ENCODE data around the gene ZP1. TPM values are rescaled to one million over a fixed set of nuclear protein-coding genes. Genes with fewer than 3 reads are reported as not detected.

The ZP1 gene
- total RNA-seq, 4 donors from 2014 or later, result not detected

DNA sequence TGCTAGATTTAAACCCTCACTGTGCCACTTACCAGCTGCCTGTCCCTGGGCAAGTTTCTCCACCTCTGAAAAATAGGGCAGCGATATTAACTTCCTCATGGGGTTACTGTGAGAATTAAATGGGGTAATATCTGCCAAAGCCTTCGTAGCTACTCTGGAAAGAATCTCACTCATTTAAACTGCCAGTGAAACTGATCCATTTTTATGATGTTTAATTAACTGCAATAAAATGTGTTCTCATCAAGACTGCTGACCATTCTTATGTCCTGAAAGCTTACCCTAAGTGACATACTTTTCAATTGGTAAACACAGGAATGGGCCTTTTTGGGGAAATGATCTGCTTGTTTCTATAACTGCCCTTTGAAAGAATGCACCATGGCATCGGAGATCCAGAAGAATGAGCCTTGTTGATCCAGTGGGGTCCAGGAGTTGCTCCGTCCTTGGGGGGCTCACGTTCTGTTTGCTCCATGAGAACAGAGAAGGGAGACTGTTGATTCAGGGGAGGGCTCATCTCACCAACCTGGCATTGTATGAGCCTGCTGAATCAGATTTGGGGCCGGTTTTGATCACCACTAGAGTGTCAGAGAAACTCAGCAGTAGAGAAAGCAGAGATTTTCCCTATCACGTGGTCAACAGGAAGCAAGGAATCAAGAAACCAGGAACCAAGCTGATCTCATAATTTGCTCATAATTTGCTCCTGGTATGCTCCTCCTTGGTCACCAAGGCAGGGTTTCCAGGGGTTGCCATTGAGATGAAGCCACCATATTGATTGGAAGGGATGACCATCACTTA is 32.4 kb upstream of the ZP1 start:
- H3K4me3 ChIP-seq, result no peak overlapping the region
- no peak overlapping the region for H3K27ac ChIP-seq
- intact Hi-C loops (cut with DNase I), result loop anchor here (5.0 kb wide), 1 partner anchor 62 kb away; no protein-coding TSS in a partner anchor
- WGBS, 2 donors, result 50 to 59% methylated on average over 5 to 6 of the region's 7 CpGs
- no peak for TF ChIP-seq POLR2A (IDR thresholded peaks at IDR 0.05)
- TF ChIP-seq, protein P1, sequence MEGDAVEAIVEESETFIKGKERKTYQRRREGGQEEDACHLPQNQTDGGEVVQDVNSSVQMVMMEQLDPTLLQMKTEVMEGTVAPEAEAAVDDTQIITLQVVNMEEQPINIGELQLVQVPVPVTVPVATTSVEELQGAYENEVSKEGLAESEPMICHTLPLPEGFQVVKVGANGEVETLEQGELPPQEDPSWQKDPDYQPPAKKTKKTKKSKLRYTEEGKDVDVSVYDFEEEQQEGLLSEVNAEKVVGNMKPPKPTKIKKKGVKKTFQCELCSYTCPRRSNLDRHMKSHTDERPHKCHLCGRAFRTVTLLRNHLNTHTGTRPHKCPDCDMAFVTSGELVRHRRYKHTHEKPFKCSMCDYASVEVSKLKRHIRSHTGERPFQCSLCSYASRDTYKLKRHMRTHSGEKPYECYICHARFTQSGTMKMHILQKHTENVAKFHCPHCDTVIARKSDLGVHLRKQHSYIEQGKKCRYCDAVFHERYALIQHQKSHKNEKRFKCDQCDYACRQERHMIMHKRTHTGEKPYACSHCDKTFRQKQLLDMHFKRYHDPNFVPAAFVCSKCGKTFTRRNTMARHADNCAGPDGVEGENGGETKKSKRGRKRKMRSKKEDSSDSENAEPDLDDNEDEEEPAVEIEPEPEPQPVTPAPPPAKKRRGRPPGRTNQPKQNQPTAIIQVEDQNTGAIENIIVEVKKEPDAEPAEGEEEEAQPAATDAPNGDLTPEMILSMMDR (IDR thresholded peaks at IDR 0.05), result no peak
- no peaks in the 10 kb centered on the region for H3K36me3 ChIP-seq
- H3K27me3 ChIP-seq, result peaks cover 0 to 6% (median 0%) of the 10 kb centered on the region in 4 donors
- no peaks in the 10 kb centered on the region for H3K9me3 ChIP-seq
- peaks cover 0 to 9% (median 0%) of the 10 kb centered on the region in 3 donors for H3K4me1 ChIP-seq
- DNase-seq, result no peak

DNA sequence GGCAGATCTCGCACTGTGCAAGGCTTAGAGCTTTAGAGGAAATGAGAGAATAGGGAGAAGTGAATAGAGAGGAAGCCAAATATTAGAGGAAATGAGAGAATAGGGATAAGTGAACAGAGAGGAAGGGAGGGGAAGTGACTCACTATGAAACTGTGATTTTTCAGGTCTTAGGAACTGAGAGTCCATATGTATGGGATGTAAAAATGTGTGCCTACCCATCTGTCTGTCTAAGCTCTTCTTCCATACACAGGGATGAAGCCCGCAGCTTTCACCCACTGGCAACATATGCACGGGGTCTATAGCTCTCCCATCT is 31.9 kb upstream of the ZP1 start:
- Histone ChIP-seq H3K27me3 (peaks cover 0 to 6% (median 0%) of the 10 kb centered on the region in 4 donors), H3K36me3 (no peaks in the 10 kb centered on the region), H3K4me3 (no peak overlapping the region), H3K4me1 (peaks cover 0 to 15% (median 0%) of the 10 kb centered on the region in 3 donors), H3K27ac (peak overlapping the region in 1 of 4 donors; percentile 7), H3K9me3 (no peaks in the 10 kb centered on the region)
- 61 to 81% methylated on average over 3 of the region's 3 CpGs for WGBS, 2 donors
- TF ChIP-seq POLR2A (IDR thresholded peaks at IDR 0.05), result no peak
- TF ChIP-seq, protein P1 (IDR thresholded peaks at IDR 0.05), result no peak
- no peak for DNase-seq
- intact Hi-C loops (cut with DNase I), result loop anchor here (5.0 kb wide), 1 partner anchor 62 kb away; no protein-coding TSS in a partner anchor

DNA sequence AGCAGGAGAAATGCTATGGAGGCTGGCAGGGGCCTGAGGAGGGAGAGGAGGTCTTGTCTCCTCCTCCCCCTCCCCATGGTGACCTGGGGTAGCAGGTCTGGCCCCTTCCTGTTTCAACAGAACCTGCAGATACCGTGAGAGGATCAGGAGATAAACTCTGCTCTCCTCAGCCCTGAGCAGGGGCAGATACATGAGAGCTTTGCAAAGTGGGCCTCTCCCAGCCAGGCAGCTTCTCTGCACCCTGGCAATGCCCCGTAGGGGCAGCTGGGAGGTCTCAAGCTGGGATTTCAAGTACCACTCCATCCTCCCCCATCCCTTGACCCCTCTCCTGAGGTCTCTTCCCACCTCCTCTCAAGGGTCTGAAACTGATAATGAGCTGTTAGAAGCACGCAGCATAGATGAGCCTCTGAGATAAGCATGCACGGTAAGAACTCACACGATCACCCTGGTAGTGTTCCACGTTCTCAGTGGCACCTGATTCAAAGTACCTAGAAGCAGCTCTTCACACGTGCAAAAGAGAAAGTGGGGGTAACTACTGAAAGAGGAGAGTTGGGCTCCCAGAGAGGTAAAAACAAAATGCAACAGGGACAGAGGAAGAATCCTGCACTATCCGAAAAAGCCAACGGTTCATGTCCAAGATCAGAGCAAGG is 30.4 kb upstream of the ZP1 start:
- Histone ChIP-seq H3K4me3 (no peak overlapping the region), H3K27me3 (peaks cover 0 to 4% (median 0%) of the 10 kb centered on the region in 4 donors), H3K36me3 (no peaks in the 10 kb centered on the region), H3K4me1 (peaks cover 6 to 19% (median 10%) of the 10 kb centered on the region in 3 donors), H3K27ac (no peak overlapping the region), H3K9me3 (no peaks in the 10 kb centered on the region)
- no peak for DNase-seq
- TF ChIP-seq, protein P1 (IDR thresholded peaks at IDR 0.05), result no peak
- TF ChIP-seq POLR2A (IDR thresholded peaks at IDR 0.05), result no peak
- 68 to 72% methylated on average over 8 to 9 of the region's 9 CpGs for WGBS, 2 donors
- intact Hi-C loops (cut with DNase I), result loop anchor here (5.0 kb wide), 1 partner anchor 60 kb away; no protein-coding TSS in a partner anchor

DNA sequence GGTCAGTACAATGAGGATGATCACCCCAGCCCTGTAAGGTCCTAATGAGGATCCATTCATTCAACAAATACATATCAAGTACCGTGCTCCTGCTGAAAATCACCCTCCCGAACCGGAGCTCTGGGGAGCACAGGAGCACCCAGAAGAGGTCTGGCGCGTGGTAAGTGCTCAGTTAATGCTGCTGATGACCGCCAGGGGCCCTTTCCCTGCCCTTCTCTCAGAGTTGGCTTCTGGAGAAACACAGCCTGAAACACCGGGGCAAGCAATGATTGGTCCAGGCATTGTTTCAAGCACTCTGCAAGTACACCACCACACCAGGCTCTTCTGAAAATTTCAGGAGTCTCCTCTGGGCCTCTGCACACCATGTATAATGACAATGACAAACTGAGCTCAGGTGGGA is 29.2 kb upstream of the ZP1 start:
- DNase-seq, result no peak
- intact Hi-C loops (cut with DNase I), result loop anchor here (5.0 kb wide), 1 partner anchor 59 kb away; no protein-coding TSS in a partner anchor
- H3K36me3 ChIP-seq, result no peaks in the 10 kb centered on the region
- no peaks in the 10 kb centered on the region for H3K9me3 ChIP-seq
- H3K27ac ChIP-seq, result no peak overlapping the region
- no peak overlapping the region for H3K4me3 ChIP-seq
- H3K27me3 ChIP-seq, result no peaks in the 10 kb centered on the region
- no peak for TF ChIP-seq POLR2A (IDR thresholded peaks at IDR 0.05)
- TF ChIP-seq, protein P1 (IDR thresholded peaks at IDR 0.05), result no peak
- H3K4me1 ChIP-seq, result peaks cover 12 to 29% (median 18%) of the 10 kb centered on the region in 3 donors
- WGBS, 2 donors, result 80% methylated on average over 2 of the region's 7 CpGs; no CpG with 5 or more reads in 1 of the 2 donors
